ENCODE results near the gene PYGO2.

Gene PYGO2

DNA sequence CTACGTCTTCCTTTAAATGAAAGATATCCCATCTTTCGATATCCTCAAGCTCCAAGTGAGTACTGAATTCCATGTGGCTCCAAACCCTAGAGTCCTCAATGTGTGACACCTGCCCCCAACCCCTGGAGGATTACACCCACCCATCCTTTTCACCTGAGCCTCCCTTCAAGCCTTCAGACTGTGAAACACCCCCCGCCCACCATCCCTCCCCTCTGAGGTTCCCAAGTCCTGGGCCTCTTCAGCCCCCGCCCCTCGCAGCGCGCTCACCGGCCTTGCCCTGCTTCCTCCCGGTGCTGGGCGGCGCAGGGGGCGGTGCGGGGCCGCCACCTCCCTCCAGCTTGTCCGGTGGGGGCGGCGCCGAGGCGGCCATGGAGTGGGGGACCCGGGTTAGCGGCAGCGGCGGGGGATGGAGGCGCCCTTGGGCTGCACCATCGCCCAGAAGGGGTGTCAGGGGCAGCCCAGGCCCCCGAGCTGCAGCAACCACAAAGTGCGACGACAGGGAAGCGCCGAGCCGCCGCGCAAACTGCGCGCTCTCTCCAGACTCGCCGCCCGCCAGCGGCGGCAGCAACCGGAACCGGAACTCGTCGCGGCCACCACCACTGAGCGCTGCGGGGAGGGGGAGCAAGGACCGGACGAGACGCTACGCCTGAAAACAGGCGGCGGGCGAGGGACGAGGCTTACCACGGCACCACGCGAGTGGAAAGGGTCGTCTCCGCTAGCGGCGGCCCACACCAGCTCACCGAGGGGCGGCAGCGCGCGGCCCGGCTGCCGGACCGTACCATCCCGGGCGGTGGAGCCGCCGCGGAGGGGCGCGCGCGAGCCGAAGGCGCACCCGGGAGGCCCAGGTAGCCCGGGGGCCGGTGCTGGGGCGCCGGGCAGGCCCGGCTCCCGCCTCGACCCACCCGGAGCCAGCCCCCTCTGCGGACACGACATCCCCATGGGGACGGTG is at the start of gene PYGO2:
Gene PYGO2, minus strand, starts transcription at position 576 of the 949 bp plus-strand sequence. Its CDS starts 206 bp downstream, at position 370.
- peak; percentile 65 for DNase-seq (ENCODE audit: low read depth)

GRCh38 chr1:155011004-155011416 is 49.4 kb upstream of the PYGO2 start:
- DNase-seq (ENCODE audit: low read depth), result no peak

DNA sequence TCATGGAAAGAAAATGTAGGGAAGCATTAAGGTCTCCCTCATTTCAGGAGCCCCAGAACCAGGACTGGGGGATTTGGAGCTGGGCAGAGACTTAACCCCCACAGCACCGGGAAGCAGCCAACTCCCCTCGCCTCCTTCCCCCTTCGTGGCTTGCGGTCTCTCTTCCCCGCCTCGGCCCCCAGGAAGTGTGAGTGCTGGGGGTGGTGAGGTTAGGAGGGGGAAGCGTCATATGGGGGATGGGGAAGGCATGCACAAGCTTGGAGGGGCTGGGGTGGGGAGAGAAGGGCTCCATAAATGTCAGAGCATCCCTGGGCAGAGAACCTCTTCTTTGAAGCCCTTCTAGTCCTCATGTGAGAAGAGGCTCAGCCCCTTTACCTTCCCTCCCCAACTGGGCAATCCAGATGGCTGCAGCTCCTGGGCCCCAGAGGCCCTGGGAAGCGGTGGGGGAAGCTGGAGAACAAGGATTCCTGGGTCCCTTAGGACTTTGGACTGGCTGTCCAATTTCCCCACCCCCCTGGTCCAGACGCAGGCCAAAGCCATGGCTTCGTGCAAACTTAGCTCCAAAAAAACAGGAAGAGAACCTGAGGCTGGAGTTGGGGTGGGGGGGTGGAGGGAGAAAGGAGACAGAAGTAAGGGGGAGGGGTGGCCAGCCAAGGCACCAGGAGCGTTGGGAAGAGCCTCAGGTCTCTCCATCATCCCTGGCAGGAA is 48.8 kb upstream of the PYGO2 start:
- DNase-seq (ENCODE audit: low read depth), result no peak

GRCh38 chr1:155009742-155010141 is 48.2 kb upstream of the PYGO2 start:
- DNase-seq (ENCODE audit: low read depth), result no peak

DNA sequence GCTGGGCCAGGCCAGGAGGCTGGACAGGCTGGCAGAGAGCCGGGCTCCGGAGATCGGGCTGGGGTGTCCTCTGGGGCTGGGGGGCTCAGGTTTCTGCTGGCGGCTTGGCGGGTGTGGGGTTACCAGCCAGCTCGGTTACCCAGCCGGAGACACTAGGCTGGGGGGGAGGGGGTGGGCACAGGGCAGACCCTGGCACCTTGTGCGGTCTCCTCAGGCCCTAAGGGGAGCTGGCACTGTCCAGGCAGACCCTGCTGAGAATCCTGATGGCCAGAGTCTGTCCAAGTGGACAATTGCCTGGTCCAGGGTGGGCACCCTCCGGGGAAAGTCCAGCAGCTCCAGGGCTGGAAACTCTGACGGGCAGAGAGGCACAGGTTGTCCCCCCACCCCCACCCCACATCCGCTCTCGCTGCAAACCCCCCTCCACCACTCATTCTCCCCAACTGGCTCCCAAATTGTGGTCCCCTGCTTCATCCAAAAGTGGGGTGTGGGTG is 47.7 kb upstream of the PYGO2 start:
- no peak for DNase-seq (ENCODE audit: low read depth)

DNA sequence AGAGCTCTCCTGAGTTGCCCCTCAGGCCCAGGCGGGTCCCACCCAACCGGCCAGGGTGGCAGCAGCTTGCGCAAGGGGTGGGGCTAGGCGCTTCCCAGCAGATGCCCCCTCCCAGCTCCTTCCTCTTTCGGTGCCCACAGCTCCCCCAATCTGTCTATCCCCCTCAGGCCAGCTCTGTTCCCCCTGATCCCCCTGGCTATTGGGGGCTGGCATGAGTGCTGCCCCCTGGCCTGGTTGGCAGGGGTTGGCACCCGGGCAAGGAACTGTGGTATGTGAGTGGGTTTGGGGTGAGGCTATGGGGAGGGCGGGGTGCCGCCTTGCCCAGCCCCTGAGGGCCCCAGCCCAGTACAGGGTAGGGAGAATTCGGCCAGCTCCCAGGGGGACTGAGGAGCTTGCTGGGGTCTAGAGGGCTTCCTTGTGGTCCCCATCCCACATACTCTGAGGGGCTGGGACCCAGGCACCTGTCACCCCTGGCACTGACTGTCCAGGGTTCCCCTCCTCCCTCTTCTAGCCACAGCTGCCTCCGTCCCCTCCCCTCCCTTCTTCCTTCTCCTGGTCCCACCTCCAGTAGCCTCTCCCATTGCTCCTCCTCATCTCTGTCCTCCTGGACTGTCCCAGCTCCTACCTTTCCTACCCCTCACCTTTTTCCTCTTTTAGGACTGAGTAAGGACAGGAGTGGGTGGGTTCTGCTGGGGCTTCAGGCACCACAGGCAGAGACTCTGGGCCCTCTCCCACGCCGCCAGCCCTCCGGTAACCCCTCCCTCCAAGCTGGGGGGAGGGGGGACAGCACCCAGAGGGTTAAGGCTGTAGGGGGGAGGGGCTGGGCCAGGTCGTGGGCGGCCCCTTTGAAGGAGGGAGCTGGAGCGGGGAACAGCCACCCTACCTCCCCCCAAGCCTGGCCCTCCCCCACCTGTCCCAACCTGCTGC is 46.7 kb upstream of the PYGO2 start:
- DNase-seq (ENCODE audit: low read depth), result no peak

DNA sequence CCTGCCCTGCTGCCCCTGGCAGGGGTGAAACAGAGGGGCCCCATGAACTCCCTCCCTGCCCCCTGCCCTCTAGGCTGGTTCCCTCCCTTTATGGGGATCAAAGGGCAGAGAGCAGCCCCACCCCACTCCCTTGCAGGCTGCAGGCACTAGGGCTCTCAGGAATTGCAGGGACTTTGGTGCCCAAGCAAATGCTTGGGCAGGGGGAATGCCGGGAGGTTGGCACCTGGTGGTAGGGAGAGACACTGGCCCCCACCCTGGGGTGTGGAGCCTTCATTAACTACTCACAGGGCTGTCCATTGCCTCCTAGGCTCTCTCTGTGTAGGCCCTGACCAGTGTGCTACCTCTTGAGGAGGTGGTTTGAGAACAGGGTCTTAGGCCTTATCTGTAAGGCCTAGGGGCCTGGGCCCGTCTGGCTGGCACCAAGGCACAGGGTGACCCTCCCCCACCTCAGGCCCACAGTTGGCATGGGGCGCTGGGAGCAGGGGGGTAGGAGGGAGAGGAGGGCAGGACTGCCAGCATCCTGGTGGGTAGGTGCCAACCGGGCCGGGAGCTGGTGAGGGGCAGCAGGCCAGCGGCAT is 45.8 kb upstream of the PYGO2 start:
- no peak for DNase-seq (ENCODE audit: low read depth)

DNA sequence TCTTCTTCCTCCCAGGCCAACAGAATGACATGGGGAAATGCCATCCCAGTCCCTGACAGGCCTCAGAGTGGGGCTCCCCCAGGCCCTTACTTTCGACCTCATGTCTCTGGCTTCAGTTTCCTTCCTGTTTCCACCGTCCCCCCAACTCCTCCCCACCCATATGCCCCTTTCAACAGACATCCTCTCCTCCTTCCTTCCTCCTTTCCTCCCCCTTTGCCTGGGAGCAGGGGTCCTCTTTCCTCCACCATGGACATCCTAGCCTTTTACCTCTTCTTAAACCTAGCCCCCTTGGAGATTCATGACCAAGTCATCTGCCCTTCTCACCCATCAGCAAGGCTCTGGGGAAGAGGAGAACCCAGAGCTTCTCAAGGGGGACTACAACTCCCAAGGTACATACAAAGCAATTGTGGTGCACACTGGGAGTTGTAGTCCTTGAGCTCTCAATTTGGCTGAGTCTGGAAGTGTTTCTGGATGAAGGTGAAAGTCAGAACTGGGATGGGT is 45.1 kb upstream of the PYGO2 start:
- DNase-seq (ENCODE audit: low read depth), result no peak

DNA sequence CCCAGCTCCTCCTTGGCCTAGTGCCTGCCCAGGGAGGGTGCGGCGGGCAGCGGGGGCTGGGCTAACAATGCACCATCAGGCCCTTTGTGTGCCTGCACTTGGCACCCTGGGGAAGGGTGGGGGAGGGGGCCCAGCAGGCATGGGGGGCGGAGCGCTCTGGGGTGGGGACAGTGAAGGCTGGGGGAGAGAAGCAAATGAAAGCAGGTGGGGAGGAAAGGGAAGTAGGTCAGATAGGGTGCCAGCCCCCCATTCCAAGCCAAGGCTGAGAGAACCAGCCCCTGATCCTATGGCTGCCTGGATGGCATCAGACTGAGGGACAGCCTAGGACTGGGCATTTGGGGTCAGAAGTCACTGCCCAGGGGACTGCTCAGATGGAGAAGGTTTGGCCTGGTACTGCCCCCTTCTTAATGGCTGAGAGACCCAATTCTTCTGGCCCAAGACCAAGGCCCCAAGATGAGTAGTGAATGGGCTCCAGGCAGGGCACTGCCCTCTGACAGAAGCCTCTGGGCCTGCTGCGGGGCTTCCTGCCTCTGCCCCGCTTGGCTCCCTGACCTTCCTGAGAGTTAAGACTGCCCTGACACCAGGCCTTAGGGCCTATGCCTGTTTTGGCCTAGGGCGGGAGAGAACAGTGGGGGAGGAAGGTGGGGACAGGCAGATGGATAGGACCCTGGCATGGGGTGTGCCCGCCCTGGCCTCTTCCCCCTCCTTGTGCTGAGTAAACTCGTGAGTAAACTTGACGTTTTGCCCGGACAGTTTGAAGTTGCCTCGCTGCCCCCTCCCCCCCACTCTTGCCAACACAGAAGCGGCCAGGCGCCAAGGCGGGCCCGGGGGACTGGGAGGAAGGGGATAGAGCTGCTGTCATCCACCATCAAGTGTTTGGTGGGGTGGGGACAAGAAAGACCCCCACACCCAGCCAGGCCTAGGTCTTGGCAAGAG is 43.8 kb upstream of the PYGO2 start:
- no peak for DNase-seq (ENCODE audit: low read depth)

DNA sequence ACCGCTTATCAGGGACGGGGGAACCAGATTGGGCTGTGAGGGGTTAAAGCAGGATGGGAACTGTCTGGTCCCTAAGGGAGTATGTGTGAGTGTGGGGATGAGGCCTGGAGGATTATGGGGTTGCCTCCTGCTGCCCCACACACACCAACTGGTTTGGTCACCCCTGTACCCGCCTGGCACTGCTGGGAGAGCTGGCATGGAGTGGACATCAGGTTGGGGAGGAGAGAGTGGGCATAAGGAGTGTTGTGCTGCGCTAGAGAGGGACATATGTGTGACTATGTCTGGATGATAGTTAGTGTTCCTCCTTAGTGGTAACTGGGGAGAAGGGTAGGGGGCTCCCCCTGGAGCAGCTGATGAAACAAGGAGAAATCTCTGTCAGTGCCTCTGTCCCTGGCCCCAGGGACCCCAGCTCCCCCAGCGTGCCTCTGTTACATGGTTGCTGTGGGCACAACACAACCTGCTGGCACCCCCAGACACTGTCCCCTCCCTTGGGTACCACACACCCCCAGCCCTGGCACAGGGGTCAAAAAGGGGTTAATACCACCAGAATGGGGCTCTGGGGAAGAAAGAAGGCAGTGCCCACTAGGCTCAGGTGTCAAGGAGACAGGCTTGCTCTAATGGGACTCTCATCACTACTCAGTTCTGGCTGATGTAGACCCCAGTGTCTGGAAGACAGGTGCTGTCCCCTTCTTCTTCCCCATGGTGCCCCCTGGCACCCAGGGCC is 42.9 kb upstream of the PYGO2 start:
- no peak for DNase-seq (ENCODE audit: low read depth)

DNA sequence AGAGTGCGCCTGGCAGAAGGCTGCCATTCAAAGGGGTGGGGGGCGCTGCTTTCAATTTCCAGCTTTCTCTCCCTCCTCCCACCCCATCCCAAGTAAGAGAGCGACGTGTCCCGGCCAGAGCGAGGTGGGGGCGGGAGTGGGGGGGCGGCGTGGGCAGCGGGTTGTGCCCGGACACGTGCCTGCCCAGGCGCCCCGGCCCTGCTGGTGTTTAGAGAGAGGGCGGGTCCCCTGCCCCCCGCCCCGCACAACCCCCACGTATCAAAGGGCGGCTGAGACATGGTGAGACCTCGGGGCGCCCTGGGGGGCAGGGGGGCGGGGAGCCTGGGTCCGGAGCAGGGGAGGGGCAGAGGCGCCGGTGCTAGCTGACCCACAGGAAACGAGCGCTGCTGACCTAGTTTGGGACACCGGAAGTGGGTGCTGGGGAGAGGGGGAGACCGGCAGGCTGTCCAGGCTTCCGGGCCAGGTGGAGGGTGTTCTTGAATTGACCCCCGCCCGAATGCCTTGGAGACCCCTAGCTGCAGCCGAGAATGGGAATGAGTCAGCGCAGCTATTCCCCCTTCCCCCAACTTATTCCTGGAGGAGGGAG is 42.3 kb upstream of the PYGO2 start:
- peak; percentile 52 for DNase-seq (ENCODE audit: low read depth)

DNA sequence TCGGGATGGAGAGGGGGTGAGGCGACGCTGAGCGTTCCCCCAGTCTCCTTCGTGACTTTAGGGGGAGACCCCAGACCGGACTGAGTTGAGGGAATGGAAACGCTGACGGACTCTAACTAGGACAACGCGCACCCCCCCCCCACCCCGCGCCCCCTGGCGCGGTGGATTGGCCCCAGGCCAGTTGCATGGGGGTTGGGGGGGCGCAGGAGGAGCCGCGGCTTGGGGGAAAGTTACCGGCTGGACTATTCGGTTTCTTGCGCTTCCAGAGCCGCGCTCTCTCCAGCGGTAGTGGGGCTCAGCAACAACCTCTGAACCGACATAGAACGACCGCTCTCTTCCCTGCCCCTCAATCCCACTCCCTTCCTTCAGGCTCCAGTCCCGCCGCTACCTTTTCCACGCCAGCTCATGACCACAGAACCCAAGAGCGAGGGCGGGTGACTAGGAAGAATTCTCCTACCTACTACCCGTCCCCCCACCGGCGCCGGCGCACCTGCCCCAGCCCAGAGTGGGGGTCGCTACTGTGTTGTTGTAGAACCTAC is 41.7 kb upstream of the PYGO2 start:
- no peak for DNase-seq (ENCODE audit: low read depth)

DNA sequence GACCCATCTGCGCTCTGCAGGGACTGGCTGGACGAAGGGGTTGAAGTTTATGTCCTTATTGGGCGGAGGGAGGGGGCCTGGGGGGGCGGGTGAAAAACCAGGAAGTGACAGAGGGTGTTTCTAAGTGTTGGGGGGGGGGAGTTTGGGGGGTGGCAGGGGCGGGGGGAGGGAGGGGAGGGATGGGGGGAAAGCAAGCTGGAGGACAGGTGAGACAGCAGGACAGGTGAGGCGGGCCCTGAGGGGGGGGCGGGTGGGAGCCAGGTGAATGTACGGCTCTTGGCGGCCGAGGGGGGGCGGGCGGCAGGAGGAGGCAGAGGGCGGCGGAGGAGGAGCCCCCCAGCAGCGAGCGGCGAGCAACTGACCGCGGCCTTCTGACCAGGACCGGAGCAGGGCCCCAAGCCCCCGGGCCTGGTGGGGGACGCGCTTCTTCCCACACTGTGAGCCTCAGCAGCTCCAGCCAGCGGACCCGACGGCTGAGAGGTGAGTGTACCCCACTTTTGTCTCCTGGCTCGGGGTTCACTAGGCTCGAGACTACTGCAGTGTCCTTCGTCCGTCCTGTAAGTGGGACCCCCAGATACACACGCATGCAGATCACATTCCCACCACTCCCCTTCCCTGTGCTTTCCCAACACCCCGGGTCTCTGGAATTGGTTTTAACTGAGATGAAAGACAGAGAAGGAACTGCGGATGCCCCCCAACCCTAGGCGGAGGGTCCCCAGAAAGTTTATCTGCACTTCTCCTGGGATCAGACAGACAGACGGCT is 41.1 kb upstream of the PYGO2 start, which contains the start of gene ZBTB7B:
Gene ZBTB7B, plus strand, starts transcription at position 339 of the 763 bp plus-strand sequence. CDS start 11,859 bp downstream, outside the sequence.
- no peak for DNase-seq (ENCODE audit: low read depth)

DNA sequence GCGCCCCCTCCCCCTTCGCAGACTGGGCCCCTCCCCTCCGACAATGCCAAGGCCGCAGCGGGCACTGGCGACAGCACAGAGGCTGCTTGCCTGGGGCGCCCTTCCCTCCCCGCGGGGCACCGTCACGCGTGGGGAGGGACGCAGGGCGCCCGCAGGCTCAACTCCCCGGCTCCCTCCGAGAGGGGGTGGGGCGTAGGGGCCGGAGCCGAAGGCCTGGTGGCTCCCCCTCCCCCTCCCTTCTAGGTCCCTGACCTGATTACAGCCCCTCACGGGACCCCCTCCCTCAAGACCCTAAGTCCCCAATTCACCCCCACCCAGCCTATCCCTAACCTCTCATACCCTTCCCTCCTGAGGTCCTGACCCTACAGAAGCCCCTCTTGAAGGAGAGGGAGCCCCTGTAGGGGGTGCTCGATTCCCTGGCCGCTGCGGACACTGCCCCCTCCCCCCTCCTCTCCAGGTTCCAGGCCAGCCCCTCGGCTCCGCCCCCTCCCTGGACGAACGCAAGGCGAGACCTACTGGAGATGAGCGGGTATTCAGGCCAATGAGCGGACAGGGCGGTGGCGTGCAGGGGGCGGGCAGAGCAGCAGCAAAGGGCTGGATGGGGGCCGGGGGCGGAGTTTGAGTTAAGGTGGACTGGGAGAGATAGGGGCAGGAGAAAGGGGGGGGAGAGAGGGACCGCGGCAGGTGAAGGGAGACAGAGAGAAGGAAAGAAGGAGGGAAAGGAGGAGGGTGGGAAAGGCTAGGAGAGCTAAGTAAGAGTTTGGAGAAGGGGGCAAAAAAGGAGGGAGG is 40.3 kb upstream of the PYGO2 start:
- peak; percentile 98 for DNase-seq (ENCODE audit: low read depth)

DNA sequence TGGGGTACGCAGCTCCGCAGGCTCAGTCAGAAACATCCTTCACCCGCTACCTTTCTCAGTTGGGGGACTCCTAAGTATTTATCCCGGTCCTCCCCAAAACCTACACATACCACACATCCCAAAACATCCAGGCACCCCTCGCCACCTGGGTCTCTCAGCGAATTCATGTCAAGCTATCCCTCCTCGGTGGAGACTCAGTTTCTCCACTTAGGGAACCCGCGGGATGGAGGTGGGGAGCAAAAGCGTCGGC is 39.8 kb upstream of the PYGO2 start:
- no peak for DNase-seq (ENCODE audit: low read depth)

DNA sequence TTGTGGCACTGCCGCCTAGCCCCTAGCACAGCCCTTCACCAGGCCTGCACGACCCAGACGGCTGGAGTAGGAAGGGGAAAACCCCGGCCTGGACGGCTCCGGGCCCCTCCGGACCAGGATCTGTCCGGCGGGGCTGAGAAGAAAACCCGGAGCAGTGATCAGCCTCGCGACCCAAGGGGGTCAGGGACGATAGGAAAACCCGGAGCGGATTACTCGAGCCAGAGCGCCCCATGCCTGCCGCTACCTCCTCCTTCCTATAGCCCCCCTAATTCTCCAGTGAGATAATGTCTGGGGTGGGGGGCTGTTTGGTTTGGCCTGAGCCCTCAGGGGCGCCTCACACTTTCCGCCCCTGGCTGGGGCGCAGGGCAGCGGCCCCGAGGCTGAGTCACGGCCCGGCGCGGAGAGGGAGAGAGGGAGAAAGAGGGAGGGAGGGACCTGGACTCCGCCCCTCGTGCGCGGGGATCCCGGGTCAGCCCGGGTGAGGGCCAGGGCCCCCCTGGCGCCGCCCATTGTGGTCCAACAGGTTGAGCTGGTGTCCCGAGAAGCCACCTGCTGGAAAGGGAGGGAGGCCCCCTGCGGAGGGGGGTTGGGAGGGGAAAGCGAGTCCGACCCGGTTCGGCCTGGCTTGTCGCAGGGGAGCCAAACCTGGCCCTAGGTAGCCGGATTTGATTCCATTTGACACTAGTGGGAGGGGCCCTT is 39.3 kb upstream of the PYGO2 start:
- peak; percentile 86 for DNase-seq (ENCODE audit: low read depth)

DNA sequence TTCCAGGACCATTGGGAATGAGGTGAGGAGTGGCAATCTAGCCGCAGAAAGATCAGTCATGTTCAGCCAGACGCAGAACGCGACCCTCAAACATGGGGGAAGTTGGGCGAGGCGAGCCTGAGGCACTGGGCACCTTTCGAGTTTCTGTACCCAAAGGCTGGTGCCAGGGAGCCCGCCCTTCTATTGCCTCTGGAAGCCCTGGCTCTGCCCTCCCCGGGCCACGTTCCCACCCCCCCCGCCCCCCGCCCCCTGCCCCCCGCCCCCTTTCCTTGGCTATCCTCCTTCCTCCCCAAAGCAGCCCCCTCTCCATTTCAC is 38.8 kb upstream of the PYGO2 start:
- DNase-seq (ENCODE audit: low read depth), result no peak
